ENCODE results near the gene RAB23. TPM values are rescaled to one million over a fixed set of nuclear protein-coding genes. Genes with fewer than 3 reads are reported as not detected.
"Not testable (repeated sequence)": the region's sequence is repeated elsewhere in the genome, so short reads cannot be mapped to it uniquely, and the experiment has no call there.

Gene RAB23
- total and polyA plus RNA-seq, 2 experiments from 2014 or later = 5.2 to 16.7 TPM

DNA sequence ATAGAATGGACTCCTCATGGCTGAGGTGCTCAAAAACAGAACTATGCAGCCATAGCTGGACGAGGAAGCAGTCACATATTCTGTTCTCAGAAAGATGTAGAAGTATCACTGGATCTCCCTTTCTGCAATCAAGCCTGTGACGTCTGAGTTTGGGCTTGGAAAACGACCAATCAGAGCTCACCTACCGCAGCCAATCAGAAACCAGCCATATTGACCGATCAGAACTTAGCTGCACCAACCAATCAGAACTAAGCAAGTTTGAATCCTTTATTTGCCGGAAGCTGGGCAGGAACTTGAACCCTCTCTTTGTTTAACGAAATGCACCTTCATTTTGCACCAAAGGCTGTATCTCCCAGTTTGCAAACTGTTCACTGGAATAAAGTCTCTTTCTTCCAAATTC lies 21.8 kb upstream of the RAB23 start:
- Mint-ChIP-seq H3K9me3 (no peaks in the 10 kb centered on the region), H3K27ac (no peak overlapping the region), H3K36me3 (ENCODE audit: low read depth) (no peaks in the 10 kb centered on the region), H3K27me3 (ENCODE audit: insufficient read depth, low read depth, poor library complexity) (peaks cover 2% of the 10 kb centered on the region), H3K4me3 (no peak overlapping the region), H3K4me1 (peaks cover 2% of the 10 kb centered on the region; the same call in 1 of the 3 replicates)
- Histone ChIP-seq H3K4me1 (ENCODE audit: insufficient read depth) (no peaks in the 10 kb centered on the region), H3K36me3 (ENCODE audit: insufficient read depth) (no peaks in the 10 kb centered on the region), H2AFZ (no peak overlapping the region), H4K20me1 (replicated peaks; ENCODE audit: insufficient read depth) (no peaks in the 10 kb centered on the region), H3K9me2 (ENCODE audit: insufficient read depth) (no peaks in the 10 kb centered on the region), H3F3A (replicated peaks; ENCODE audit: low read depth) (no peaks in the 10 kb centered on the region), H3K27ac (ENCODE audit: low read depth) (no peak overlapping the region), H3K4me3 (no peak overlapping the region), H3K79me2 (replicated peaks; ENCODE audit: insufficient read depth) (no peaks in the 10 kb centered on the region), H3K4me2 (no peak overlapping the region), H3K27me3 (ENCODE audit: insufficient read depth) (no peaks in the 10 kb centered on the region)
- ATAC-seq (no peak), DNase-seq (ENCODE audit: low spot score) (no peak)
- TF ChIP-seq NANOG (IDR thresholded peaks at IDR 0.05; ENCODE audit: borderline replicate concordance) (no peak), ZNF331 (CRISPR knock-in tag; IDR thresholded peaks at IDR 0.05; ENCODE audit: low read depth) (no peak), CREB1 (CRISPR knock-in tag; IDR thresholded peaks at IDR 0.05; ENCODE audit: low read depth) (no peak), EZH2 (IDR thresholded peaks at IDR 0.05; ENCODE audit: low read depth, unreplicated experiment) (no peak), STAT1 (IDR thresholded peaks at IDR 0.05; ENCODE audit: unreplicated experiment) (no peak), POLR2AphosphoS5 (IDR thresholded peaks at IDR 0.05; ENCODE audit: low read depth) (no peak), CTCF (conservative IDR thresholded peaks at IDR 0.05; ENCODE audit: low read depth in 2 of 2) (no peak)
- TF ChIP-seq, protein P1, sequence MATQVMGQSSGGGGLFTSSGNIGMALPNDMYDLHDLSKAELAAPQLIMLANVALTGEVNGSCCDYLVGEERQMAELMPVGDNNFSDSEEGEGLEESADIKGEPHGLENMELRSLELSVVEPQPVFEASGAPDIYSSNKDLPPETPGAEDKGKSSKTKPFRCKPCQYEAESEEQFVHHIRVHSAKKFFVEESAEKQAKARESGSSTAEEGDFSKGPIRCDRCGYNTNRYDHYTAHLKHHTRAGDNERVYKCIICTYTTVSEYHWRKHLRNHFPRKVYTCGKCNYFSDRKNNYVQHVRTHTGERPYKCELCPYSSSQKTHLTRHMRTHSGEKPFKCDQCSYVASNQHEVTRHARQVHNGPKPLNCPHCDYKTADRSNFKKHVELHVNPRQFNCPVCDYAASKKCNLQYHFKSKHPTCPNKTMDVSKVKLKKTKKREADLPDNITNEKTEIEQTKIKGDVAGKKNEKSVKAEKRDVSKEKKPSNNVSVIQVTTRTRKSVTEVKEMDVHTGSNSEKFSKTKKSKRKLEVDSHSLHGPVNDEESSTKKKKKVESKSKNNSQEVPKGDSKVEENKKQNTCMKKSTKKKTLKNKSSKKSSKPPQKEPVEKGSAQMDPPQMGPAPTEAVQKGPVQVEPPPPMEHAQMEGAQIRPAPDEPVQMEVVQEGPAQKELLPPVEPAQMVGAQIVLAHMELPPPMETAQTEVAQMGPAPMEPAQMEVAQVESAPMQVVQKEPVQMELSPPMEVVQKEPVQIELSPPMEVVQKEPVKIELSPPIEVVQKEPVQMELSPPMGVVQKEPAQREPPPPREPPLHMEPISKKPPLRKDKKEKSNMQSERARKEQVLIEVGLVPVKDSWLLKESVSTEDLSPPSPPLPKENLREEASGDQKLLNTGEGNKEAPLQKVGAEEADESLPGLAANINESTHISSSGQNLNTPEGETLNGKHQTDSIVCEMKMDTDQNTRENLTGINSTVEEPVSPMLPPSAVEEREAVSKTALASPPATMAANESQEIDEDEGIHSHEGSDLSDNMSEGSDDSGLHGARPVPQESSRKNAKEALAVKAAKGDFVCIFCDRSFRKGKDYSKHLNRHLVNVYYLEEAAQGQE (IDR thresholded peaks at IDR 0.05; ENCODE audit: unreplicated experiment) = no peak

GRCh38 chr6:57243526-57243925 lies 21.4 kb upstream of the RAB23 start:
- not testable (repeated sequence) for H3K27me3 Mint-ChIP-seq (ENCODE audit: insufficient read depth, low read depth, poor library complexity); H3K36me3 Mint-ChIP-seq (ENCODE audit: low read depth); H3K9me2 ChIP-seq (ENCODE audit: insufficient read depth); H3K27ac Mint-ChIP-seq; H3K4me2 ChIP-seq; H3K4me3 ChIP-seq; H3K4me3 Mint-ChIP-seq; H2AFZ ChIP-seq; H3K79me2 ChIP-seq (replicated peaks; ENCODE audit: insufficient read depth); H3F3A ChIP-seq (replicated peaks; ENCODE audit: low read depth); H3K4me1 ChIP-seq (ENCODE audit: insufficient read depth); H4K20me1 ChIP-seq (replicated peaks; ENCODE audit: insufficient read depth); H3K36me3 ChIP-seq (ENCODE audit: insufficient read depth); H3K27ac ChIP-seq (ENCODE audit: low read depth); ATAC-seq; H3K27me3 ChIP-seq (ENCODE audit: insufficient read depth); DNase-seq (ENCODE audit: low spot score); H3K4me1 Mint-ChIP-seq; H3K9me3 Mint-ChIP-seq

All from GM23338 (cell line).